NCI-H2029 treated with DMSO at 0.1 percent for 48 hours (cell line): Measurements from ENCODE around the gene TSHZ2.
A peak's percentile ranks its signal among the peaks of the same experiment; 100 is the strongest.
"Not testable (repeated sequence)": the region's sequence is repeated elsewhere in the genome, so short reads cannot be mapped to it uniquely, and the experiment has no call there.

Source experiments
- DNase-seq: peaks from one replicate; lab custom pipeline; 2025; lab: John Stamatoyannopoulos, UW

TSHZ2 gene

DNA sequence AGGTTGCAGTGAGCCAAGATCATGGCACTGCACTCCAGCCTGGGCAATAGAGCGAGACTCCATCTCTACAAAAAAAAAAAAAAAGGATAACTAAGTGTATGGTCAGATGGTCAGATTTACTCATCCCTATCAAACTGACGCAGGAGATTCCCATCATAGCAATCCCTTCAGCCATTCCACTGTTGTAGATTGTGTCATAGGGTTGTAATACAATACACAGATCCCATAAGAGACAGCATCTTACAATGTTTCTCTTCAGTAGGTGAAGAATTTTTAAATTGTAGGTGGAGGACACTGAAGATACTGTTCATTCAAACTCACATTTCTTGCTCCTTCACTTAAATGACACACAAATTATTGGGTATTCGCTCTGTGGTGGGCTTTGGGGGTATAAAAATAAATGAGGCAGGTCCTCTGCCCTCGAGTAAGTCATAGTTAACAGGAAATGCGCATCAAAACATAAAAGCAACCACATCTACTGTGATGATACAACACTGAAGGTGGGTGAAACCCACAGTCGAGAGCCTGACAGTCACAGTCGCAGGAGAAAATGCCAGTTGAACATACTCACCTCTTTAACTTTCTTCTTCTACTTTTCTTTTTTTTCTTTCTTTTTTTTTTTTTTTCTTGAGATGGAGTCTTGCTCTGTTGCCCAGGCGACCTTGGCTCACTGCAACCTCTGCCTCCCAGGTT is 416.0 kb downstream of the TSHZ2 start:
- no peak for DNase-seq

- DNase-seq, result no peak
Measured at GRCh38 chr20:53389516-53390300, 417.6 kb downstream of the TSHZ2 start.

GRCh38 chr20:53390770-53391169 is 418.6 kb downstream of the TSHZ2 start:
- DNase-seq, result no peak

- DNase-seq, result no peak
Measured at GRCh38 chr20:53394433-53394832, 422.3 kb downstream of the TSHZ2 start.

DNA sequence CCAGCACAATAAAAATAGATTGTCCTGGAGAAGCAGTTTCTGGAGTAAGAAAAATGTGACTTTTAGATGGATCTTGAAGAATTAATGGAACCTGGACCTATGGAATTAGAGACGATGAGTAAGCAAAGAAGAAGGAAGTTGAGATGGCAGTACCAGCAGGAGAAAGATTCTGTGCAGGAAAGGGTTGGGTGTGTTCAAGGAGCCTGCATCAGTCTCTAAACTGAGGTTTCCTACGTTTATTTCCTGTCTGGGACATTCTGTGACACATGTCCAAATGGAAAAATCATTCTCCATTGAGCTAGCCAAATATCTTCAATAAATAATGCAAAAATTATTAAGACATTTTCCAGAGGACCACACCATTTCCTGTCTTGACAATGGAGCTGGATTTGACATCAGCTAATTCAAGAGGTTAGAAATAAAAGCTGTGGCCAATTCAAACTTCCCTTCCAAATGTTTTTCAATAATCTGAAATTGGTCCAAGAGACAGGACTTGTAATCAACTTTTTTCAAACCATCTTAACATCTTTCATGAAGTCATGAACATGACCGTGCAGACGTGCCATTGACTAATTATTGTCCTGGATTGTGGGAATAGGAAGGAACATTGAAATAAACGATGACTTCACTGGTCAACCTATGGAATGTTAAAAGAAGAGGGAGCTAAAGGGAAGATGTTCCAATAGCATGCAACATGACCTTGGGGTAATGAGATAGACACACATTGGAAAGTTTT is 423.2 kb downstream of the TSHZ2 start:
- no peak for DNase-seq

DNA sequence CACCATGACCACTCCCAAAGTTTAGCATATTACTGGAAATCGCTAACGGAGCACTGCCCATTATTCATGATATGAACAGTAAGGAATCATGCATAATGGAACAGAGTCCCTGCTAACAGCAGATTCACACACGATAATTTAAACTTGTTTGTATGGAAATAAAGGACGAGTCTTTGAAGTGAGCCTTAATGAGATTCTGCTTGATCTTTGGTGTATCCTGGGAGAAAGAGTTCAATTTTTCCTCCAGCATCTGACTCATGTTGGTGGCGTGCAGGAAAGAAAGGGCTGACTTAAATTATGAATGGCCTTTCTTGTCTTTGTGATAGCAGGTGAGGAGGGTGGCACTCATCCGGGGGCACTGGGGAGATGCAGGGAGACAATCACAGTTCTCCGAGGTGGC is 426.9 kb downstream of the TSHZ2 start:
- DNase-seq, result no peak

- DNase-seq, result peak; percentile 86
Measured at GRCh38 chr20:53399592-53400335, 427.6 kb downstream of the TSHZ2 start.

GRCh38 chr20:53402233-53403005 is 430.3 kb downstream of the TSHZ2 start:
- DNase-seq, result no peak

DNA sequence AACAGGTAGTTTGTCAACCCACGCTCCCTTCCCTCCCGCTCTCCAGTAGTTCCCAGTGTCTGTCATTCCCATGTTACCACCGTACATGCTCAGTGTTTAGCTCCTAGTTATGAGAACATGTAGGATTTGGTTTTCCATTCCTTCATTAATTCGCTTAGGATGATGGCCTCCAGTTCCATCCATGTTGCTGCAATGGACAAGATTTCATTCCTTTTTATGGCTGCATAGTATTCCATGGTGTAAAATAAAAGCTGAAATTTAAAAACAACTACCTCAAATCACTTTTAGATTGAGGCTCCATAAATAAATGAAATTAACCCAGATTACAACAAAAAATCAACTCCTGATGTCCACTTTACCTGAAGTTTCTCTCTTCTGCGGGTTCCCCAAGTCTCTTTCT is 430.9 kb downstream of the TSHZ2 start:
- no peak for DNase-seq

DNA sequence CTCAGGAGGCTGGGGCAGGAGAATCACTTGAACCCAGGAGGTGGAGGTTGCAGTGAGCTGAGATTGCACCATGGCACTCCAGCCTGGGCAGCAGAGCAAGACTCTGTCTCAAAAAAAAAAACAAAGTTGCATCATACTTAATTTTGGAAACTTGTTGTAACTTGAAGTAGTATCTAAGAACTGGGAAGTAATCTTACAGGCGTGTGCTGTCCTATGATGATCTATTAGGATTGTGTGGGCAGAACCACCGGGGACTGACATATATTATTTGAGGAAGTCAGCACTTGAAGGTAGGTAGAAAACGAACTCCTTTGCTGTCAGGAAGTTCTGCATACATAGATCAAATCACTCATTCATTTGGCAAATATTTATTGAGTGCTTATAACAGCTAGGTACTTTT is 433.0 kb downstream of the TSHZ2 start:
- no peak for DNase-seq

GRCh38 chr20:53406580-53406979 is 434.4 kb downstream of the TSHZ2 start:
- no peak for DNase-seq

DNA sequence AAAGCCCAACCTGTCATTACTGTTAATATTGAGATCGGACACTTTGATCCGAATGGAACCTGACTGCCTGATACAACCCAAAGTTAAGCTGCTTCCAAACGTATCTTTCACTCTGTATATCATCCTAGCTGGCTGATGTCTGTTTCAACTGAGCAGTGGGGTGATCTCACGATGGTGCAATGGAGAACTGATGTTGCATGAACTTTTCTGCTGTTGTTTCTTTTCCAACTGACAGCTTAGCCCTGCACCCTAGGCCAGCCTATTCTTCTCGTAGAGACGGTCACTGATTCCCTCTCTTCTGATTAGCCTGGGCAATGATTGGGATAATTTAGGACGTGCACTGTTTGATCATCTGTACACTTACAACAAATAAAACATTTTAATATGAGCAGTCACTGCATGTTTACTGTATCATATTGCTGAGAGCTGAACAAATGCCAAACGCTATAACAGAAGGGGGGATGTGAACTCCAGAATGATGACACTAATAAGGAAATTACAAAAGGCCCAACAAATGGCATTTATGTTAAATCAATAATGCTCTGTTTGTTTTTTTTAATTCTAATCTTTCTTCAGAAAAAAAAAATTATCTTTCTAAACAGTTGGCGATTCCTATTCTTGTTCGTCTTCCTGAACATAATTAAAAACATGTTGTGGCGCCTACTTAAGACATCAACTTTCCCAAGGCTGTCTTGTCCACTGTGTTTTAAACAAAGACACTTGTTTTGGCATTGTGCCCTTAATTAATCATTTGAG is 436.7 kb downstream of the TSHZ2 start:
- DNase-seq, result peak; percentile 18

DNA sequence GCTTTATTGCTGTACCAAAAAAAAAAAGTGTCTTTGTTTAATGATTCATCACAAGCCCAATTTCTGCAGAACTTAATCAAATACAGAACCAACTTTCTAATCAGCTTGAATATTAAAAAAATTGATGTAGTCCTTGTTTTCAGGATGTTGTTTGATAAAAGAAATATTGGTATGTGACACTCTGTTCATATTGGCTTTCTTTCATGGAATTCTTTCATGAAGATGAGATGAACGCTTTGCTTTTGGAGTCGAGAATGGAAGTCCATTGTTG is 437.2 kb downstream of the TSHZ2 start:
- DNase-seq, result no peak

DNA sequence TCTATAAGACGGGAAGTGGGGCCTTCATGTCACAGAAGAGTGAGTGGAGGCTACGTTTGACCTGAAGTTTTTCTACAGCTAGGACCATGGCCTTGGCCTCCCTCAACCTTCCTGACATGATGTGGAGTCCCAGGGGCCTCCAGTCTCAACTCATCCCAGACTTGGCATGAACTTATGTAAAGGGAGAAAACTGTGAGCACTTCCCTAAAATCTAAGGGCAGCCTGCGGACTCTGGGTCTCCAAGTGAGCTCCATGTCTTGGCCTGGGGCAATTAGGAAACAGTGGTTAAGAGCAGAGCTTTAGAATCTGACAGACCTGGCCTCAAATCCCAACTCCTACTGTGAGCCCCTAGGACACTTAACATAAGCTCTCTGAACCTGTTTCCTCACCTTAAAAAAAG is 439.0 kb downstream of the TSHZ2 start:
- DNase-seq, result no peak

DNA sequence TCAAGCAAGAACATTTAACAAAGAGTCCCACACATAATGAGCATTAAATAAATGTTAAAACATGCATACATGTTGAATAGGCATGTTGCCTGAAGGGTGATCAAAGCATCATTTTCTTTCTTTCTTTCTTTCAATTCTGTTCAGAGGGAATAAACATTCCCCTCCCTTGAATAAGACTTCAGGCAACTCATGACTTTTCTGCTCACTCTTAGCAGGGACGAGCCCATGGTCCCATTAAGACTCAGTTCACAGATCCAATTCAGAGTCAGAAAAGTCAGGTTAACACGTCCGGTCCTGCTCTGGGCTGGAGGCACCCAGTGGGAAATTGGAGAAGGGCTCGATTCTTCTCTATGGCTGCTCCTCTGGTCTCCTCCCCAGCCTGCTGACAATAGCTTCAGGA is 439.7 kb downstream of the TSHZ2 start:
- no peak for DNase-seq

GRCh38 chr20:53412577-53413185 is 440.5 kb downstream of the TSHZ2 start:
- no peak for DNase-seq

DNA sequence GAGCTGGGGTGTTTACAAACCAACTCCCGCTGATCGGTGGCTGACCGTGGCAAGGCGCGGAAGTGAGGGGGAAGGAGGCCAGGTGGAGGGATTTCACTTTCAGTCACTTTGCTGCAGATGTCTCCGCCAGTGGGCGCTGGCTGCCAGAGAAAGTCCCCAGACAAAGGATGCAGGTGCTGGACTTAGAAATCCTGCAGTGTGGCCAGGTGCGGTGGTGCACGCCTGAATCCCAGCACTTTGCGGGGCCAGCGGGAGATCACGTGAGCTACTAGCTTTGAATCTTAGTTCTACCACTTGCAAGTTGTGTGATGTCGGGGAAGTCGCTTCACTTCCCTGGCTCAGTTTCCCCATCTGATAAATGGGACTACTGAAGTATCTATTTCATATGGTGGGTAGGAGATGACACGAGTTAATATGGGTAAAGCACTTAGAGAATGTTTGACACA is 441.1 kb downstream of the TSHZ2 start:
- no peak for DNase-seq

DNA sequence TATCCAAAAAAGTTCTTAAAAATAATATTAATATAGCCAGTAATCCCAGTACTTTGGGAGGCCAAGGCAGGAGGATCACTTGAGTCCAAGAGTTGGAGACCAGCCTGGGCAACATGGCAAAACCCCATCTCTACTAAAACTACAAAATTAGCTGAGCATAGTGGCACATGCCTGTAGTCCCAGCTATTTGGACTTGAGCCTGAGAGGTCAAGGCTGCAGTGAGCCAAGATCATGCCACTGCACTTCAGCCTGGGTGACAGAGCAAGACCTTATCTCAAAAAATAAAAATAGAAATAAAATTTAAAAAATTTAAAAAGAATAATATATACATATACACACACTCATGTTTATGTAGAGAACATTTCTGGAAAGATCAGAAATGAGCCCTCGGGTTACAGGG is 441.7 kb downstream of the TSHZ2 start:
- DNase-seq, result not testable (repeated sequence)

DNA sequence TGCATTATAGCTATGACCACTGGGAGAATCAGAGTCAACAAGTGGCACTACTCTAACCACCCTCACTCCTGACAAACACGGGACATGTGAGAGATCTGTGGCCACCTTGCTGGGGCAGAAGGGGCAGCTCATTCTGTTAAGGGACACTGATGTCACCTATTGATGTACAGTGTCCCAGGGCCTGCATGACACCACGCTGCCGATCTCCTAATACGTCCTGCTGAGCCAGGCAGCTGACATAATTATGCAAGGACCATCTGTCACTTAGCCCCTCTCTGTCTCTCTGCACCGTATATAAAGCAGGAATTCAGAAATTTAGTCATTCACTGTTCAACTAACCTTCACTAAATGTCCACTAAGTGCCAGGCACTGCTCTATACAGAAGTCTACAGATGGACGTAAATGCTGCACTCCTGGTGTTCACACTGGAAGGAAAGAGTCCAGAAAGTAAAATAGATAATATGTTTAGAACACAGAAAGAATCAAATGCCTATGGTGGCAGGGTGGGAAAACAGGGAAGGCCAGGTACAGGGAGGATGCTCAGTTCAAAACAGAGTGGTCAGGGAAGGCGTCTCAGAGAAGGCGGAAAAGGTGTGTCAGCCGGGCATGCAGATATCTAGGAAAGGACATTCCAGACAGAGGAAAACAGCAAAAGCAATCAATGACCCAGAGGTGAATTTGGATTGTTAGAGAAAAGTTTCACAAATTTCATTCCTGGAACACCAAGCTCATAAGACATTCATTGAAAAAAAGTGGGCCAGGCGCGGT is 447.7 kb downstream of the TSHZ2 start:
- no peak for DNase-seq

DNA sequence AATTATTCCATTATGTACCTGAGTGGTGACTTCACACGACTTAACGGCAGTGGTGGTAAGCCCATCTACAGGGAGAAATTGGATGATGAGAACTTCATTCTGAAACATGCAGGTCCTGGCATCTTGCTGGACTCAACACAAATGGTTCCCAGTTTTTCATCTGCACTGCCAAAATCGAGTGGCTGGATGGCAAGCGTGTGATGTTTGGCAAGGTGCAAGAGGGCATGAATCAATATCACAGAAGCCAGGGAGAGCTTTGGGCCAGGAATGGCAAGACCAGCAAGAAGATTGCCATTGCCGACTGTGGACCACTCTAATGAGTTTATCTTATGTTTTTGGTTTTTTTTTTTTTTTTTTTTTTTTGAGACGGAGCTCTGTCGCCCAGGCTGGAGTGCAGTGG is 449.2 kb downstream of the TSHZ2 start:
- no peak for DNase-seq
